Fibroblast of skin of back (primary cell): ENCODE results near the gene GRPEL2.

Experiments
- DNase-seq: peaks from one replicate; pipeline ENCODE4 v3.0.0-alpha.2; 2013

Gene GRPEL2

DNA sequence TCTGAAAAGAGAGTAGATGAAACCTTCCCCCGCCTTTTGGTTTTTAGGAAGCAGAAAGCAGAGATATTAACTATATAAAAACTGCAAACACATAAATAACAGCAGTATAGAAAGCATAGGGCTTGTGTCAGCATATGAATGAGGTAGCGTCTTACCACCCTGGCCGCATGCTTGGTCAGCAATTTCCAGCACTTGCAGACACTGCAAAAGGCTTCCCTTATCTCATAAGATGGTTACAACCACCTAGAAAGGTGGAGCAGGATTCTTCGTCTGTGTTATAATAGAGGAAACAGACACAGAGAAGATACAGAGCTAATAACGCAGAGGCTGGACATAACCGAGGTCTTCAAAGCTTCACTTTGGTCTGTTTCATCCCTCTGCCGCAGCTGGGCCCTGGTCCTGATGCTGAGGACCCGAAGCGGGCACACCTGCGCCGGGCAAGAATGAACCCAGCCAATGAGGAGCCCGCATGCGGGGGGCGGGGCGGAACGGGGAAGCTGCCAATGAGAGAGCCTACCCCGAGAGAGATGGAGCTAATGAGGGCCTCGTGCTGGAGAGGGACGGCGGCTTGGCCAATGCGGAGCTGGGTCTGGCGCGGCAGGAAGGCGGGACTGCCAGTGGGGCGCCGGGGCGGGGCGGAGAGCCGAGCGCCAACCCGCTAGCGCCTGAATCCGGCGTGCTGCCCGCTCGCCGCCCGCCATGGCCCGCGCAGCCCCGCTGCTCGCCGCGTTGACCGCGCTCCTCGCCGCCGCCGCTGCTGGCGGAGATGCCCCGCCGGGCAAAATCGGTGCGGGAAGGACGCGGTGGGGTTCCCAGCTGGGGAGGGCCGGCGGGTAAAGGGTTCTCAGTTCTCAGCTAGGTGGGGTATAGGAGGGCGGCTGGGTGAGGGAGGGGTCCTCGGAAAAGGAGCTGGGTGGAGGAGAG lies 12.3 kb downstream of the GRPEL2 start, which contains the start of gene PCYOX1L:
TSS of gene PCYOX1L (plus strand) at position 677 of the 924 bp plus-strand sequence. CDS start at position 700, 23 bp downstream.
- peak; percentile 96 for DNase-seq

DNA sequence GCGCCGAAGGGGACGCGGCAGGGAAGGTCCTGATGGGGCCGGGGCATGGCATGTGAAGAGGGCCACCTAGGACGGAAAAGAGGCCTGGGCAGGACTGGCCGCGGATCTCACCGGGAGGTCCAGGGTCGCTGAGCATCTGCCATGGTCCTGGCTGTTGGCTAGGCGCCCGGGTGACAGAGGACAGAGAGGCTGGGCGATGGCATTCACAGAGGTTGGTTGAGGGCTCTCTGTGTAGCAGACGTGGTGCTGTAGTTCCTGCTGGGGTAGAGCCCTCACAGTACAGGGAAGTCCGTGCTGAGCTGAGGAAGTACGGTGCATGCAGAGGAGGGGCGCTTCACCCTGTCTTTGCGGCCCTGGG lies 13.0 kb downstream of the GRPEL2 start:
- no peak for DNase-seq

DNA sequence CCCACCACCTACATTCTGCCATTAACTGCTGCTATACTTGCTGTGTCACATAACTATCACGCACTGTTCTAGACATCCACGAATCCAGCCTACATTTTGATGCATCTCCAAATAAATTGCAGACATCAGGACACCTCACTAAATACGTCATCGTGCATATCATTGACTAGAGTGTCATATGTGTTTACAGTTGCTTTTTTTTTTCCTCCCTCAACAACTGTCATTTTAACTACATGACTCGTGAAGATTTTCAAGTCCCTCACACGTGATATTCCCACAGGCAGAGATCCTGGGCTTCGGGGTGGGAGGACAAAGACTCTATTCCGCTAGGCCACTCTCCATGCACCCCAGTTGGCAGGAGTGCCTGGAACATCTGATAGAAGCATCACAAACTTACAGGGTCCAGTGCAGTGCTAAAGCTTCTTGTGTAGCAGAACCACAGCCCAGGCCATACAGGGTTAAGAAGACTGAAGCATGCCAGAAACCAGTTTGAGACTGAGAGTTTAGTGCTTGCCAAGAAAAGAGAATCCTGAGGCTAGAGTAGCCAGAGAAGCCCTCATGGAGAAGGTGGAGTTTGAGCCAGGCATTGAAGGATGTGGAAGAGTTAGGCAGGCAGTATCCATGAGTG lies 13.7 kb downstream of the GRPEL2 start:
- no peak for DNase-seq

DNA sequence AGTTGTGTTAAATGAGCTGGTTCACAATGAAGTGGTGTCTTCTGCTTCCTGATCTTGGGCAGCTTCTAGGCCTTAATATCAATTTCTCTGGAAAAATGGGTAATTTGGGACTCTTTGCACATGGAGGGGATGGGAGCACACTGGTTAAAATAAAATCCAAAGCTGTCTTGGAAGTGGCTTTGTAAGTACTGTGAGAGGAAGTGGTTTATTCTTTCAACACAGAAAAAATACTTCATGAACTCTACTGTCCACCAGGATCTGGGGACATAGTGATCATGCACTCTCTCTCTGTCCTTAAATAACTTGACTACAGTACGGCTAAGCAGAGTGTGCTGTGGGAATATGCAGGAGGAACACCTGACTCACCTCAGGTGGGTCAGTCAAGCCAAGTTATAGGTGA lies 15.0 kb downstream of the GRPEL2 start:
- DNase-seq, result no peak

DNA sequence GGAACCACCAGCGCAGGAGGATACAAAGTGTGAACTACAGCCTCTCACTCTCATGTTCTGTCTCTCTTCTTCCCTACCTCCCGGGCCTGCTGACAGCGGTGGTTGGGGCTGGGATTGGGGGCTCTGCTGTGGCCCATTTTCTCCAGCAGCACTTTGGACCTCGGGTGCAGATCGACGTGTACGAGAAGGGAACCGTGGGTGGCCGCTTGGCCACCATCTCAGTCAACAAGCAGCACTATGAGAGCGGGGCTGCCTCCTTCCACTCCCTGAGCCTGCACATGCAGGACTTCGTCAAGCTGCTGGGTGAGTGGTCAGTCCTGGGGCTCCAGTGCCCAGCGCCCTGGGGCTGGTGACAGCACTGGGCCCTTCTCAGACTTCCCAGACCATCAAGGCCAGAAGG lies 17.2 kb downstream of the GRPEL2 start:
- DNase-seq, result no peak

DNA sequence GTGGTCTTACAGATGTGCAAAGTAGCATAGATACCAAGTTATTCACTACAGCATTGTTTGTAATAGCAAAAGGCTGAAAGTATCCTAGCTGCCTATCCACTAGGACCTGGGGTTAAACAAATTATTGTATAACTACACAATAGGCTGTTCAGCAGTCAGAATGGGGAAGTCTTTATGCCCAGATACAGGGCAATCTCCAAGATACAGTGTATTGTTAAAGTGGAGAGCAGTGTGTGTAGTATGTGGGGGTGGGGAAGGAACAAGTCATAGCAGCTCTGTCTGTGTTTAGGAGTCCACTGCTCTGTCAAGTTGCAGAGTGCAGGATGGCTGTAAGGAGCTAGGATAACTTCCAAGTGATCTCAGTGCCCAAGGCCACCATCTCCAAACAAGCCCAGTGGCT lies 18.1 kb downstream of the GRPEL2 start:
- no peak for DNase-seq

DNA sequence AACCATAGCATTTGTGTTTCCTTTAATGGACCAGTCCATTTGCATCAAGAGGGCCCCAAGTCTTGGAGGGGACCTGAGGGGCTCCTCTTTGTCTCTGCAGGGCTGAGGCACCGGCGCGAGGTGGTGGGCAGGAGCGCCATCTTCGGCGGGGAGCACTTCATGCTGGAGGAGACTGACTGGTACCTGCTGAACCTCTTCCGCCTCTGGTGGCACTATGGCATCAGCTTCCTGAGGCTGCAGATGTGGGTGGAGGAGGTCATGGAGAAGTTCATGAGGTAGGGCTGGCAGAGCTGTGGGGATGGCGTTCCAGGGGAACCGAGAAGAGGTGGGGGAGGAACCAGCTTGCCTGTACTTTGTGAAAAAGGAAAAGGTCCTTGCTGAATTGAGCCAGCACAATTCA lies 18.6 kb downstream of the GRPEL2 start:
- DNase-seq, result no peak

DNA sequence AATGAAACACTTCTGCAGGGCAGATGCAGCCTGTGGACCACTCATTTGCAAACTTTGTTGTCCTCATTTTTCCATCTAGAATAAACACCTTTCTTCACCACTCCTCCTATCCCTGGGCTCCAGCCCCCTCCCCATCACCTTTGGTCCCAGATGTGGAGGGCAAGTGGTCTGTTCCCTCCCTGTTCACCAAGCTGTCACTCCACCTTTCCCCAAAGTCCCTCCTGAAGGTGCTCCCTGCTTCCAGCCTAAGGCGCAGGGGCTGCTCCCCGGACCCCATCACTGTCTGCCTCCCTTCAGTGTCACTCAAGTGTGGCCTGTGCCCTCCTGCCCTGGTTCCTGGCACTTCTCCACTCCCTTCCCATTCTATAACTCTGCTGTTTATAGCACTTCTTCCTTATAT lies 19.4 kb downstream of the GRPEL2 start:
- DNase-seq, result no peak

DNA sequence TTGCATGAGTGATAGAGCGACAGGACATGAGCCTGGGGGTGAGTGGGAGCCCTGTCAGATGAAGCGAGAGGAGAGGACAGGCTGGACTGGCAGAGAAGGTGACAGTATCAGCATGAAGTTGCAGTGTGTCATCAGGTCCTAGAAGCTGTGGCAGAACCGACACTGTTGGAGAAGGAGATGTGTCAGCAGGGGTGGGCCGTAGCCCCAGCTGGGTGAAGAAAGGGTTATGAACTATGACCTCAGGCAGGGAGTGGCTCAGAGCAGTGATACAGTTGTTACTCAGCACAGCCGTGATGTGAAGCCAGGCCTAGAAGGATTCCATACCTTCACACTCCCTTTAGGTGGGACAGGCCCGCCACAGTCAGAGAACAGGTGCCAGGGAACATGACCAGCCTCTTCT lies 20.1 kb downstream of the GRPEL2 start:
- DNase-seq, result no peak

DNA sequence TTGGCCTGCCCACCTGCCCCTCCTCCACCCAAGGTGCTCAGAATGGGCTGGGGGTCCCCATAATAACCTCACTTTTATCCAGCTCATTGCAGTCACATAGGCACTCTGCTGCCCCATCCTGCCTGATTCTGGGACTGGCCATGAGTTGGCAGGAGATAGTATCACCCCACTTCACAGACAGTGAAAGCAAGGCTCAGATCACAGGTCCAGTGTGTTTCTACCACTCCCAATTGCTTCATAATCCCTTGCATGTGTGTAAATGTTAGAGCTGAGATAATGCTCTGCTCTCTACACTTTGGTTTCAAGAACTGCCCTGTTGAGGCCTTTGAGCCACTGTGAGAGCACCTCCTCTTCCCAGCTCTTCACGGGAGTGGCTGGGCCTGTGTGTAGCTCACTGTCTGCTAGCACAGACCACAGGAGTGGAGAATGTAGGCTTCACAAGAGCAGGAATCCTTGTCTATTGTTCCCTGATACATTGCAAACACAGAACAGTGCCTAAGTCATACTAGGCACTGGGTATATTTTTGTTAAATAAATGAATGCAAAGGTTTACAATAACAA lies 20.9 kb downstream of the GRPEL2 start:
- DNase-seq, result no peak

DNA sequence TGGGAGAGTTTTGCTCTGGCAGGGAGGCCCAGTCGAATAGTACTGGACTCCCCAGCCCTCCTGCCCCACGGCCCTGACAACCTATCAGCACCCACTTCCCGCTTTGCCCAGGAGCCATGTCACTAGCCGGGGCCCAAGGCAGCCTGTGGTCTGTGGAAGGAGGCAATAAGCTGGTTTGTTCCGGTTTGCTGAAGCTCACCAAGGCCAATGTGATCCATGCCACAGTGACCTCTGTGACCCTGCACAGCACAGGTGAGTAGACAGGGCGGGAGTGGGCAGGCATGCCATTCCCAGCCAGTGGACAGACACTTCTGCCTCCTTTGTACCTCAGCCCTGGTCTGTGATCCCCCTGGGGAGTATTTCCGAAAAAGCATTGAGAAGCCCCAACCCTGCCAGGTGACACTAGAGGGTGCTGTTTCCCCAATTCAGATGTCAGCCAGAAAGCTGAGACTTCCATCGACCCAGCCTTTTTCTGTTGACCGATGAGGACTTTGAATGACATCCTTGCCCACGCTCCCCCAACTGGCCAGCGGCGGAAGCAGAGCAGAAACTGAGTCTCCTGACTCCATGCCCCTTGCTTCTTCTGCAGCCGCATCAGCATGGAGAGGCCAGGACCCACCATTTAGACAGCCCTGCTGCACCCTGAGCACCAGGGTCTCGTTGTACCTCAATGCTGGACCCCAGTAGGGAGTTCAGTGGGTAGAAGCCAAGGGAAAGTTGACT lies 22.1 kb downstream of the GRPEL2 start:
- DNase-seq, result peak; percentile 85

DNA sequence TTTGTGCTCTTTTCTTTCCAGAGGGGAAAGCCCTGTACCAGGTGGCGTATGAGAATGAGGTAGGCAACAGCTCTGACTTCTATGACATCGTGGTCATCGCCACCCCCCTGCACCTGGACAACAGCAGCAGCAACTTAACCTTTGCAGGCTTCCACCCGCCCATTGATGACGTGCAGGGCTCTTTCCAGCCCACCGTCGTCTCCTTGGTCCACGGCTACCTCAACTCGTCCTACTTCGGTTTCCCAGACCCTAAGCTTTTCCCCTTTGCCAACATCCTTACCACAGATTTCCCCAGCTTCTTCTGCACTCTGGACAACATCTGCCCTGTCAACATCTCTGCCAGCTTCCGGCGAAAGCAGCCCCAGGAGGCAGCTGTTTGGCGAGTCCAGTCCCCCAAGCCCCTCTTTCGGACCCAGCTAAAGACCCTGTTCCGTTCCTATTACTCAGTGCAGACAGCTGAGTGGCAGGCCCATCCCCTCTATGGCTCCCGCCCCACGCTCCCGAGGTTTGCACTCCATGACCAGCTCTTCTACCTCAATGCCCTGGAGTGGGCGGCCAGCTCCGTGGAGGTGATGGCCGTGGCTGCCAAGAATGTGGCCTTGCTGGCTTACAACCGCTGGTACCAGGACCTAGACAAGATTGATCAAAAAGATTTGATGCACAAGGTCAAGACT lies 22.8 kb downstream of the GRPEL2 start:
- DNase-seq, result no peak

DNA sequence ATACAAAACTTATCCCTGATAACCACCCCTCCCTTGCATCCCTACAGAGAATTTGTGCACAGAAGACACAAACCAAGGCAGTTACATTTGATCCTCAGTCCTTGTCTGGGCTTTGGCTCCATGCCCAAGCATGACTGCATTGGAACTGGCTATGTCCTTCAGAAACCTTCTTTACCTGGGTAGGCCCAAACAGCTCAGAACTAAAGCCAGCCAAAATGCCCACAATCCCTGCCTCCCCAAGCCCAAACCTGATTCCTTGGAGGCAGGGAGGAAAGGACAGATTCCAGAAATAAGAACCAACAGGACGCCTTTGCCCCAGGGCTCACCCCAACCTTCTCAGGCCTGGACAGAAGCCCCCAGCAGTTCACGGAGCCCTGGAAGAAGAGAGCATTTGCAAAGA lies 25.6 kb downstream of the GRPEL2 start:
- no peak for DNase-seq

DNA sequence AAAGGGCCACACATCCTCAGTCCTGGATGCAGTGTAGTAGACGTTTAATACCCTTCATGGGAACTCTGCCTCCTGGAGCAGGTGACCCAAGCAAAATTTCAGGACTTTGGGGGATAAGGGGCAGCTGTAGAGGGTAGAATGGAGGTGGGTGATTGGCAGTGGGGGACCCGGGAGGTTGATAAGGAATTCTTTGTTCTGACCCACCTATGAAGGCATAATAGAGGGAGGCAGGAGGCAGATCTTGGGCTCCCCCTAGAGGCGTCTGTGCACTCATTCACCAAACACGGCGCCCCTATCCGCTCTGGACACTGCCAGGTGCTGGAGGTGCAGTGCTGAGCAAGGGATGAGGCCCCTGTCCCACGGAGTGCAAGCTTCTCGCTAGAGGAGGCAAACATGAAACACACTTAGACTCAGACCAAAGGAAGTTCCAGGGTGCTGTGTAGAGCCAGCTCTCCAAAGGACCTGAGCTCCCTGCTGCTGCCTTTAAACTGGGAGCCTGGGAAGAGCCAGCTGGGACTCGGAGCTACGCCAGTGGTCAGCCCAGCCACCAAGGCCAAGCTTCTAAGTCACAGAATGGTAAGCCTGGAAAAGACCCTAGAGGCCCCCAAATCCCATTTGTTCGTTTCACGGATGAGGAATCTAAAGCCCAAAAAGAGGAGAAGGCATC lies 26.1 kb downstream of the GRPEL2 start:
- no peak for DNase-seq

DNA sequence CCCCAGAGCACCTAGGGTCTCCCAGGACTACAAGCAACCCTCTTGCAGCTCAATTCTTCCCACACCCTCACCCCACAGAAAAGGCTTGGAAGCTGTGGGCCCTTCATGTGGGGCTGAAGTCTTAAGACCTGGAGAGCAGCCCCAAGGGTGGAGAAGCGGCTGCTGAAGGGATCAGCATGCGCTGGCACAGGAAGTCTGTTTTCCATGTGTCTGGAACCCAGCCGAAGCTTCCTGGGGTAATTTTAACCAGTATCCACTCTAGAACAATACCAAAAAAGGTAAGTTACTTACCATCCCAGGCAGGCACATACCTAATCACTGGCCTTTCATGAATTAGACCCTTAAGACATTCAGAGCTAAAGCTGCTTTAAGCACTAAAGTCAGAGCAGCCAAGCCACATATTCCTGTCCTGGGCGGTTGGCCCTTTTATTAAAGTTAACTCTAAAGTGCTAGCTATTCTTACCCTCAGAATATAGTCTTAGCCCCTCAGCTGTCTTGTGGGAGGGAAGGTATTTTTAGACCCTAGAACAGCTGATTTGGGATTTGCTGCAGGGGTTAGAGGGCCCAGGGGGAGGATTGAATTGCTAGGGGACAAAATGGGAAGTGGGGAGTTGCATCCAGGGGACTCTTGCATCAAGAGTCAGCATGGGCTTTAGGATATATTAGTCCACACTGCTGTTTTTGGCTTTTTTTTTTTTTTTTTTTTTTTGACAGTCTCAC lies 26.9 kb downstream of the GRPEL2 start:
- DNase-seq, result peak; percentile 54

DNA sequence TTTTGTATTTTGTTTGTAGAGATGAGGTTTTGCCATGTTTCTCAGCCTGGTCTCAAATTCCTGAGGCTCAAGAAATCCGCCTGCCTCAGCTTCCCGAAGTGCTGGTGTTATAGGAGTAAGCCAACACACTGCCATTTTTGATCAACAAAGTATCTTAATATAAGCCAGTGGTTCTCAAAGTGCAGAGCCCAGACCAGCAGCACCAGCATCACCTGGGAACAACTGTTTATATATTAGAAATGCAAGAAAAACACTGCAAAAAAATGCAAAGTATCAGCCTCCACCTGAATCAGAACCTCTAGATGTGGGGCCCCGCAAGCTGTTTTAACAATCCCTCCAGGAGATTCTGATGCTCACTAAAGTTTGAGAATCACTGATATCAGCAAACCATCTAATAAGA lies 27.6 kb downstream of the GRPEL2 start:
- DNase-seq, result no peak

DNA sequence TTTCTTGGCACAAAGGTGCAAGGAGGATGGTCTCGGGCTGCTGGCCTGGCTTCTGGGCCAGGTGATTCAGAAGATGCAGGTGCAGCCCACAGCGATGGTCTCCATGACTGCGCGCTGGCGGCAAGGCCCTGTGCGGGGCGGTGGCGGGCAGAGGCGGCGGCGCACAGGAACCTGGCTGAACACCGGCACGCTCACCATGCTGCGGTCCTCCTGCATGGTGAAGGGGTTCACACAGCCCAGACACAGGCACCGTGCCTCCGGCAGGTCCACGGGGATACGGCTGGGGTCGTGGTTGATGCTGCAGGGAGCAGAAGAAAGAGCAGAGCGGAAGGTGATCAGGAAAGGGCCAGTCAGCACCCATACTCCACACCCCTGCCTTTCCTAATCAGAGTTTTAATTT lies 29.0 kb downstream of the GRPEL2 start:
- no peak for DNase-seq

DNA sequence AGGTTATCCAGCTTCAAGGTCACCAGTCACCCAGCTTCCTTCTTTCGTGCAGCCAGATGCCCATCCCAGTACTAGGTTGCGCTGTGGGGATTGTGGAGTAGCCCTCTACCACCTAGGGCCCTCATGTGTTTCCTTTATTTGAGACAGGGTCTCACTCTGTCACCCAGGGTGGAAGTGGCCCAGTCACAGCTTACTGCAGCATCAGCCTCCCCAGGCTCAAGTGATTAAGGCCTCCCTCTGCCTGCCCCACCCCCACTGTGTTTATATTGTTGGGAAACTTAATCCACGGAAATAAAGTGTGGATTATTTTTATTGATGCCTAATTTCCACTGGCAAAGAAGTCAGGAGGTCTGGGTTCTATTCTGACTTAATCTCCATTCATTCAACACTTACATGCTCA lies 29.5 kb downstream of the GRPEL2 start:
- DNase-seq, result no peak

DNA sequence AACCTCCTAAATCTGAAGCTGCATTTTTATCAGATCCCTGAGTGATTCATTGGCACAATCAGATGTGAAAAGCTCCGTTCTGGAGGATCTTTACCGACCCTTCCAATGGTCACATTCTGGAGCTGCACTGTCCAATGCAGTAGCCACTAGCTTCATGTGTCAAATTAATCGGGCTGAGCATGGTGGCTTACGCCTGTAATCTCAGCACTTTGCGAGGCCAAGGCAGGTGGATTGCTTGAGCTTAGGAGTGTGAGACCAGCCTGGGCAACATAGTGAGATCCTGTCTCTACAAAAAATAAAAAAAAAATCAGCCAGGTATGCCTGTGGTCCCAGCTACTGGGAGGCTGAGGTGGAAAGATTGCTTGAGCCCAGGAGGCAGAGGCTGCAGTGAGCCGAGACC lies 30.1 kb downstream of the GRPEL2 start:
- no peak for DNase-seq

DNA sequence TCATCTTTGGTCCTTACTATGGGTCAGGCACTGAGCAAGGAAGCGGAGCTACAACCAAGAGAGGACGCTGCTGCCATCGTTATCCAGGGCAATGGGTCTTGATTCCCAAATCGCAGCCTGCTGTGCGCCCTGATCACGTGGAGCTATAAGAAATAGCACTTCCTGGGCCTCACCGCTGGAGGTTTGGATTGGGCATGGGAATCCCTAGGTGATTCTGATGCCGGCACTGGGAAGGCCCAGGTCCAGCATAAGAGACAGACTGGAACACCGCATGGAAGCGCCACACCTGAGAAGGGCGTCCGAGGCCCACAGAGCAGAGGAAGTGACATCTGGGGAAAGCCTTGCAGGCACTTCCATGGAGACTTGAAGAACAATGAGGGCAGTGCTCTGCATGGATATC lies 30.8 kb downstream of the GRPEL2 start:
- no peak for DNase-seq

DNA sequence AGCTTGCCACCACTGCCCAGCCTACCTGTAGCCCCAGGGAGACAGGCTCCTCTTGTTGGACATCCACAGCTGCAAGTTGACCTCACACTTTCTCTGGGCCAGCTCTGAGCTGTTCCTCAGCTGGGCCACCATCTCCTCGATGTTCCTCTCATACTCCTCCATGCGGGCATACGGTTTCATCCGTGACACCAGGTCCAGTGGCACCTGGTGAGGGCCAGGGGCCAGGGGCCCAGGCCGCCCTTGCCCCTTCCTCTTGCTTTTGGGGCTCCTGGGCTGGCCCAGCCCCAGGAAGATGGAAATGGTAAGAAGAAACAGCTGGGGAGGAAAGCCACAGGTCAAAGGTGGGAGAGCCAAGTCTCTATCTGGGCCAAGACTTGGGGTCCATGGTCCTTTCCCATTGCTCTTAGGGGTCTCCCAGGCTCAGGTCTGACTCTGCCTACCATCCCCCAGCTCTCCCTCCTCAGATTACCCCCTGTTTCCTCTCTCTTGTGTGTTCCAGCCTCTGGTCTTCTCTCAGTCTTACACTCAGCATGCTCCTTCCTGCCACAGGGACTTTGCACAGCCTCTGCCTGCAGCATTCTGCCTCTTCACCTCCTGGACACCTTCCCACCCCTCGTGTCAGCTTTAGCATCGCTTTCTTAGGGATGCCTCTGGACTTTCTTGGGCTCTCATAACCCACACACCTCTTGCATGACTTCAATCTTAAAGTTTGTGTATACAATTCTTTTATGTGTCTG lies 31.6 kb downstream of the GRPEL2 start:
- DNase-seq, result no peak
